Measurements from ENCODE around the gene LAGE3.

Gene LAGE3

GRCh38 chrX:154473683-154474082 lies 5.4 kb downstream of the LAGE3 start:
- no peak for DNase-seq

- DNase-seq = no peak
Observed at GRCh38 chrX:154472685-154473632, 6.1 kb downstream of the LAGE3 start.

GRCh38 chrX:154471839-154472684 lies 7.0 kb downstream of the LAGE3 start:
- no peak for DNase-seq

- no peak for DNase-seq
Observed at GRCh38 chrX:154470914-154471568, 8.0 kb downstream of the LAGE3 start.

- DNase-seq = no peak
Observed at GRCh38 chrX:154470434-154470833, 8.6 kb downstream of the LAGE3 start.

GRCh38 chrX:154469880-154470279 lies 9.2 kb downstream of the LAGE3 start:
- no peak for DNase-seq

- DNase-seq = no peak
Observed at GRCh38 chrX:154469114-154469513, 10.0 kb downstream of the LAGE3 start.

- DNase-seq = no peak
Observed at GRCh38 chrX:154468217-154468616, 10.9 kb downstream of the LAGE3 start.

- DNase-seq = no peak
Observed at GRCh38 chrX:154467556-154467955, 11.5 kb downstream of the LAGE3 start.

GRCh38 chrX:154466907-154467306 lies 12.2 kb downstream of the LAGE3 start:
- DNase-seq = no peak

- DNase-seq = no peak
Observed at GRCh38 chrX:154466036-154466435, 13.0 kb downstream of the LAGE3 start.

- DNase-seq = no peak
Observed at GRCh38 chrX:154465601-154466000, 13.5 kb downstream of the LAGE3 start.

GRCh38 chrX:154464806-154465365 lies 14.2 kb downstream of the LAGE3 start:
- no peak for DNase-seq

GRCh38 chrX:154463611-154464220 lies 15.4 kb downstream of the LAGE3 start:
- DNase-seq = no peak

GRCh38 chrX:154462396-154462795 lies 16.7 kb downstream of the LAGE3 start:
- DNase-seq = no peak

- no peak for DNase-seq
Observed at GRCh38 chrX:154460326-154460725, 18.8 kb downstream of the LAGE3 start.

- no peak for DNase-seq
Observed at GRCh38 chrX:154459832-154460231, 19.2 kb downstream of the LAGE3 start.

GRCh38 chrX:154458954-154459778 lies 19.9 kb downstream of the LAGE3 start:
- peak; percentile 16 for DNase-seq

GRCh38 chrX:154458116-154458953 lies 20.7 kb downstream of the LAGE3 start, which contains the start of gene PLXNA3:
Gene PLXNA3 (plus strand): TSS chrX:154458281. CDS start chrX:154460184, 1,903 bp downstream.
- DNase-seq = peak; percentile 8

- DNase-seq = peak; percentile 24
Observed at GRCh38 chrX:154457491-154458115, 21.5 kb downstream of the LAGE3 start.

Measured in NCI-H510A treated with DMSO at 0.1 percent for 48 hours (cell line).